Activated T-helper 17 cell treated with anti-CD3 and anti-CD28 coated beads, Interleukin-2, amount 50 U/mL, for 72 hours (primary cell): ENCODE data around the gene NR2E1. TPM values are rescaled to one million over a fixed set of nuclear protein-coding genes. Genes with fewer than 3 reads are reported as not detected.

Source experiments
- ATAC-seq: fragments of 150-1000 bp; cut with Tn5 transposase; replicated peaks from 2 replicates; pipeline ENCODE4 v1.10.0; 2021; ENCODE audit warnings: mild to moderate bottlenecking, moderate library complexity
- H3K27ac Mint-ChIP-seq: one replicate; pipeline ENCODE4 v1.8.0; 2022; ENCODE audit warnings: mixed read lengths
- H3K27me3 Mint-ChIP-seq: one replicate; pipeline ENCODE4 v1.8.0; 2022; ENCODE audit warnings: mixed read lengths
- H3K36me3 Mint-ChIP-seq: one replicate; pipeline ENCODE4 v1.8.0; 2022; ENCODE audit warnings: low read depth, mild to moderate bottlenecking, mixed read lengths
- H3K4me1 Mint-ChIP-seq: one replicate; pipeline ENCODE4 v1.8.0; 2022; ENCODE audit warnings: mixed read lengths
- H3K4me3 Mint-ChIP-seq: one replicate; pipeline ENCODE4 v1.8.0; 2022; ENCODE audit warnings: mild to moderate bottlenecking, mixed read lengths
- H3K9me3 Mint-ChIP-seq: one replicate; pipeline ENCODE4 v1.8.0; 2022; ENCODE audit warnings: mixed read lengths
- total RNA-seq, 2 donors: library from RNA; stranded (reverse); gene quantifications; one replicate each; pipeline ENCODE4 v1.2.3, GENCODE V29; 2022

The NR2E1 gene
- total RNA-seq, result not detected

DNA sequence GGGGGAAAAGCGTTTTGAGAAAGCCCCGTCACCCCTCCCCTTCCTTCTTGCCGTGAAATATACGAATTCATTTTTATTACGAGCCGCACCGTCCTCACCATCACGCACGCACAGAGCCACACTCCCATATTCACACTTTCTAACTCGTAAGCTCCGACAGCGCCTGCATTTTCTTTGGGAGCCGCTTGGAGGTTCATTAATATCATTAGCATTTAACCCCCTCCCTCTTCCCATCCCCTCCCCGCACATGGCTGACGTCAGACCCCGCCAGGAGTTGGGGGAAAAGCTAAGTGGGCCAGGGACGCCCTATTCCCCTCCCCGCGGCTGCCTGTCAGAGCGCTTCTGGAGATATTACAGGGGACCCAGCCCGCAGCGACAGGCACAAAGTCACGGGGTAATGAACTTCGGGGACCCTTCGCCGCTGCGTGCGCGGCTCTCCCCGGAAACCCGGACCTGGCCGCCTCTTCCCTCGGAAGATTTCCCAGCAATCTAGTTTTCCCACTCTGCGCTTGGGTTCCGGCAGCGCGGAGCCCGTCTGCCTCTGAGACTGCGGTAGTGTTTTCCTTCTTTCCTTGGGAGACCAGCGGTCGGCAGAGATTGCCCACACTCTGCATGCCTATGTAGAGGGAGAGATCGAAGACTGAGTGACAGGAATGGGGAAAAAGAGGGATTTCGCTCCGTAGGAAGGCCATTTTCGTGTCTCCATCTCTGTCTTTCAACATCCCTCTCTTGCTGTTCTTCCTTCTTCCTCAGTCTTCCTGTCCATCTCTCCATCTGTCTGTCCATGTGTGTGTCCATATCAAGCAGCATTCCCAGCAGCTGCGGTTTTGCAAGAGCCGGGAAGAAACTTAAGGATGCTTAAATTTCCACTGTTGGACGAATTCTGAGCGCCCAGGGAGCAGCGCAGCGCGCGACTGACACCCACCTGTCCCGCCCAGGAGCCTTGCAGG, at the start of gene NR2E1:
NR2E1 (plus strand) TSS at position 309 of the 950 bp plus-strand sequence. CDS start 744 bp downstream, outside the sequence.
- ATAC-seq, result no peak
- Mint-ChIP-seq H3K4me3 (peak within 1 kb of the TSS; percentile 69), H3K4me1 (peaks cover 17% of the 10 kb centered on the region), H3K9me3 (no peaks in the 10 kb centered on the region), H3K27me3 (peaks cover 75% of the 10 kb centered on the region), H3K27ac (no peak within 1 kb of the TSS), H3K36me3 (peaks cover 14% of the 10 kb centered on the region)

DNA sequence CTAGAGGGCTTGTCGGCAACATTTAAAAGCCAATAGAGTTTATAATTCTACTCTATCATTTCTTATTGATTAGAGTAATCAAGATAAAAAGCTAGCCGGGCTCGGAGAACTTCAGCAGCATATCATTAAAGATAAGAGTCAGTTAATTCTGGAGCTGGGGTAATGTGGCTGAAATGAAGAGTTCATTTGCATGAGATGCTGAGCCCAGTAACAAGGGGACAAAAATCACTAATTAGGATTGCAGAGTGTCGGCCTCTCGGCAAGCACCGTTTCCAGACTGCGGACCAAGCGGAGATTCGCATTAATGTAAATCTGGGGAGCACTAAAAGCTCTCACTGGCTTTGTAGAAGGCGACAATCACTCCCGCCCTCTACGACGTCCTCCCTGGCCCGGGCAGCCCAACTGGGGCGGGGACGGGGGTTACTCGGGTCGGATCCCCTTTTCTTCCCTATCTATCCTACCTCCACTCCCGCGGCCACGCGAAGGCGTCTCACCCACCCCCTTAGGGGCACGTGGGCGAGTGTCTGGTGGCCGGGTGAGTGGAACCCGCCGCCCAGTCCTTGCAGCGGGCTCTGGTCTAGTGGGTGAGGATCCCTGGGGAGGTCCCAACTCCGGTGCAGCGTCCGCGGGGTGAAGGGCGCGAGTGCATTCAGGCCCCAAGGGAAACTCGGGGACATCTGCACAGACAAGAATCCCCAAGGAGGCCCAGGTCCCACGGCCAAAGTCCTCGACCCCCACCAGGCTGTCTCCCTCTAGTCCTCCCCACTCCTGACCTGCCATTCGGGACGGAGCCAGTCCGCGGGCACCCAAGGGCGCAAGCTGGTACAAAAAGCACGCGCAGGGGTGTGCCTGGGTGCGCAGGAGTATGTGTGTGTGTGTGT, 49.0 kb upstream of the NR2E1 start:
- no peaks in the 10 kb centered on the region for H3K9me3 Mint-ChIP-seq
- peaks cover 83% of the 10 kb centered on the region for H3K27me3 Mint-ChIP-seq

DNA sequence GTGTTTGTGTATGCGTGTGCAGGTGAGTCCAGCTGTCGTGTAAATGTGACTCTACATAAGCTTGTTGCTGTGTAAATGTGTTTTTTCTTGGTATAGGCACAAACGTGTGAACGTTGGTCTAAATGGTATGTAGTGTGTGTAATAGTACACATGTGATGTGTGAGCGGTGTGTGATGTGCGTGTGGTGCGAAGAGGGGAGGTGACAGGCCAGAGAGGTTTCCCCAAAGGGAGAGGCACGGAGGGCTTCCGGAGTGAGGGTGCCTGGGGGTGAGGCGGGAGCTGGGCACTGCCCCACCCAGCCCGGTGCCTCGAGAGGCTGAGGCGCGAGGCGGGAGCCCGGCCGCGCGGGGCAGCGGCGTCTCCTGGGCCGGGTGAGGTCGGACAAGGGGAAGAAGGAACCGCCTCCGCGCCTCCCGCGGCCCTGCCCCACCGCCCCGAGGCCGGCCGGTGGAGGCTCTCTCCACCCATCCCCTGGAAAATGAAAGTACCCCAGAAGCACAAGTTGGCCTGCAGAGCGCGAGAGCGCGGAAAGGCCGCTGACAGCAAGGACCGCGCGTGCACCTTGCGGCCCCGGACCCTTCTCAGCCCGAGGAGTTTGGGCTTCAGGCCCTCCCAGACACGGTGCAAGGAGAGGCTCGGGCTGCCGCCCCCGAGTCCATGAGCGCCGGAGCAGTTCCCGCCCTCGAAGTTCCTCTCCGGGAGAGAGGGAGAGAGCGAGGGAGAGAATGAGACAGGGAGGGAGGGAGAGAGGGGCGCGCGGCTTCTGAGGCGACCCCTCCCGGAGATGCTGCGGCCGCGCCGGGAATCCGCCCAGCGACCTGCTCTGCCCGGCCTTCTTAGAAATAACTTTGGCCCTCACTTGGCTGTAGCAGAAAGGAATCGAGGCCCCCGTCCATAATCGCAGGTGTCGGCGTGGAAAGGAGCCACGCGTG, 48.1 kb upstream of the NR2E1 start:
- Mint-ChIP-seq H3K36me3 (peaks cover 18% of the 10 kb centered on the region), H3K27me3 (peaks cover 81% of the 10 kb centered on the region), H3K9me3 (no peaks in the 10 kb centered on the region), H3K27ac (peak overlapping the region; percentile 2), H3K4me1 (peaks cover 31% of the 10 kb centered on the region), H3K4me3 (peak overlapping the region; percentile 77)
- peak; percentile 48 for ATAC-seq

More for the DNA sequence above, 49.0 kb upstream of the NR2E1 start:
- Mint-ChIP-seq H3K4me1 (peaks cover 31% of the 10 kb centered on the region), H3K4me3 (peak overlapping the region; percentile 77), H3K27ac (peak overlapping the region; percentile 2), H3K36me3 (peaks cover 18% of the 10 kb centered on the region)
- peak; percentile 5 for ATAC-seq

DNA sequence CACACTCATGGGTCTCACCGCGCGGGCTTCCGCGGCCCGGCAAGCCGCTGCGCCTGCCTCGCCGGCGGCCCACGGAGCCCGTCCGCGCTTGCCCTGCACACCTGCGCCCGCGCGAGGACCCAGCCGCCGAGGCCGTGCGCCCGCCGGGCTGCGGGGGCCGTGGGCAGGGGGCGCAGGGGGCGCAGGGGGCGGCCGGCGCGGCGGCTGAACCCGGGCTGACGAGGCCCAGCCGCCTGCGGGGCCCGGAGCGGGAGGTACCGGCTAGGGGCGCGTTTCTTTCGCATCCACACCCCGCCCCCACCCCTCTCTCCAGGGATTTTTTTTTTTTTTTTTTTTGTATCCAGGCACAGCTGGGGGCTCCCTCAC, 47.5 kb upstream of the NR2E1 start:
- Mint-ChIP-seq H3K4me1 (peaks cover 31% of the 10 kb centered on the region), H3K36me3 (peaks cover 18% of the 10 kb centered on the region), H3K27ac (no peak overlapping the region), H3K9me3 (no peaks in the 10 kb centered on the region), H3K4me3 (peak overlapping the region; percentile 77), H3K27me3 (peaks cover 81% of the 10 kb centered on the region)
- no peak for ATAC-seq

DNA sequence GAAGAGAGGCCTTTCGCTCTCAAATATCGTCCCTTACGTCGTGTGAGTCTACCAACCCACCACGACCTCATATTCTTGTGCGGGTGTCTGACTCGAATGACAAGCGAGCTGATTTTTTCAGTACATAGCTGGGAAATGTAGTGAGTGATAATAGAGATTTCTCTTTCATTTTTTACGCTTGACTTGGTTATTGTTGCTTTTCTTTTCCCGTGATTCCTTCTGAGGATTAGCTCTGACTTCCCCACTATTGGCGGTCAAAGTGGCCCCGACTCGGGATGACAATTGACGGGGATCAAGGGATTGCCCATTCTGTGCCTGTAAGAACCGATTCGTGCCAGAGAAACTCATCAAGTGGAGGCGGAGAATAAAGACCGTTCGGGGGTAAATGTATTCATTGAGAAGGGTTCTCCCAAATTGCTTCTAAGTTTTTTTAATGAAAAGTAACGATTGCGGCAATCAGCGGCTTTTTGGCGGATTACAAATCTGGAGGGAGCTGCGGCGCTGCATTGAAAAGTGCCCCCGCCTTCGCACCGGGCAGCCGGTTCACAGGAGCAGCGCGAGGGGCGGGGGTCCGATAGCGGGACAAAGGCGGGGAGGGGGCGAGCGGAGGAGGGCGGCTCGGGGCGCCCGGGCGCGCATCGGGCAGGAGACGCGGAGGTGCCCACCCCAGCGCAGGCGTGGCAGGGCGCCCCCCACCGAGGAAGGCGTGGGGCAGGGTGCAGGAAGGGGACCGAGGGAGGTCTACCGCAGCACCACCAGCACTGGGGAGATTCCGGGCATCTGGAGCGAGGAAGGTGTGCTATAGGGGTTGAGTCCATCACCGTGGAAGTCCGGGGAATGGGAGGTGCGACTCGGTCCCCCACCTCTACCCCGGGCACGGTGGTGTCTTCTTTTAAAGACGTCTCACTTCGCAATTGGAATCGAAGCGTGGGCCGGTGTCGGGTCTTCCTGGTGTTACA, 46.7 kb upstream of the NR2E1 start:
- ATAC-seq, result no peak
- Mint-ChIP-seq H3K4me1 (peaks cover 31% of the 10 kb centered on the region), H3K36me3 (peaks cover 18% of the 10 kb centered on the region), H3K27ac (no peak overlapping the region), H3K27me3 (peaks cover 81% of the 10 kb centered on the region), H3K9me3 (no peaks in the 10 kb centered on the region), H3K4me3 (peak overlapping the region; percentile 77)

DNA sequence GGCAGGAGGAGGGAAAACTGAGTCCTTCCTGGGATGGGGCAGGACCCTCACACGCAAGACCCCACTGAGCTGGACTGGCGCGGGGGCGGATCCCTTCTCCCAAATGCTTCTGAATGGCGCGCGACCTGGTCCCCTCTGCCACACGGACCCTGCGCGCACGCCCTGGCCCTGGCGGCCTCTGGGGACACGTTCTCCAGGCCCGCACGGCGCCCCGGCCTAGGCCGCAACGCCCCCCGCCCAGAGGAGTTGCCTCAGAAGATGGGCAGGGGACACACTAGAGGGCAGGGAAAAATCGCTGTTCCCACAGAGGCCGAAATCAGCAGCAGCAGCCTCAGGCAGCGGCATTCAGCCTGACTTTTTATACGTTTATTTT, 46.1 kb upstream of the NR2E1 start:
- no peak overlapping the region for H3K27ac Mint-ChIP-seq
- peaks cover 24% of the 10 kb centered on the region for H3K4me1 Mint-ChIP-seq
- peak overlapping the region; percentile 77 for H3K4me3 Mint-ChIP-seq
- H3K27me3 Mint-ChIP-seq, result peaks cover 79% of the 10 kb centered on the region
- H3K9me3 Mint-ChIP-seq, result no peaks in the 10 kb centered on the region
- ATAC-seq, result no peak
- H3K36me3 Mint-ChIP-seq, result peaks cover 17% of the 10 kb centered on the region

DNA sequence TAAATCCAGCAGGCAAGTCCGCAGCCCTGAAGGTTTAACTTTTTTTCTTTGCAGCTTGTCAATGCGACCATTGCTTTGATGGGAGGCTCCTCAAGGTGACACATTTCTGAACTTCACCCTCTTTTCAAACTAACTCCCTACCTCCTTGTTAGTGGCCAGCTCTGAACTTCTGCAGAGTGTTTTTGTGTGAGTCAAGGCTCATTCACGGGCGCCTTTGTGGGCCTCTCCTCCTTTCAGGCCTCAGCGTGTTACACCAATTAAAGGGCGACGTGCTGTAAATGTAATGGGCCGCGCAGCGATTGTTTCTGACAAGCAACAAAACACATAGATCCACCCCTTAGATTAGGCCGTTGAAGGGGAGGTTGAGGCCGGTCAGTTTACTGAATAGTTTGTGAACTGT, 45.5 kb upstream of the NR2E1 start:
- no peak overlapping the region for H3K27ac Mint-ChIP-seq
- no peak for ATAC-seq
- H3K36me3 Mint-ChIP-seq, result peaks cover 14% of the 10 kb centered on the region
- H3K4me1 Mint-ChIP-seq, result peaks cover 19% of the 10 kb centered on the region
- H3K27me3 Mint-ChIP-seq, result peaks cover 73% of the 10 kb centered on the region
- H3K4me3 Mint-ChIP-seq, result no peak overlapping the region
- no peaks in the 10 kb centered on the region for H3K9me3 Mint-ChIP-seq

DNA sequence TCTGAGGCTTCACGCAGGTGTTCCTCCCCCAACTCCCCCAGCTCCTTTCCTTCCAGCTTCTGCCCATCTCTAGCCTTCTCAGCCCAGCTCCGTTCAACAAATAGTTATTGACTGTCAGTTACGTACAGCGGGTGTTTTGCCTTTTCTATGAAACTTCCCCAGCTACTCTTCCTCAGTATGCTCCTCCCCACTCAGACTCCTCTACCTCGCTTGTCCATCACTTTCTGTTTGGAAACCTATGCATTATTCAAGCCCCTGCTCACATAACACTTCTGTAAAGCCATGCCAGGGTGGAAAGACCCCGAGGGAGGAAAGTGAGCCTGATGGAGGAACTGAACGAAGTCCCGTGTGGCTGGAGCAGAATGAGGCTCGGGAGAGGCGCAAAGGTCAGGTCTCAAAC, 44.2 kb upstream of the NR2E1 start:
- Mint-ChIP-seq H3K9me3 (no peaks in the 10 kb centered on the region), H3K27me3 (peaks cover 70% of the 10 kb centered on the region), H3K4me3 (no peak overlapping the region), H3K36me3 (peaks cover 14% of the 10 kb centered on the region), H3K27ac (no peak overlapping the region), H3K4me1 (peaks cover 13% of the 10 kb centered on the region)
- ATAC-seq, result no peak

DNA sequence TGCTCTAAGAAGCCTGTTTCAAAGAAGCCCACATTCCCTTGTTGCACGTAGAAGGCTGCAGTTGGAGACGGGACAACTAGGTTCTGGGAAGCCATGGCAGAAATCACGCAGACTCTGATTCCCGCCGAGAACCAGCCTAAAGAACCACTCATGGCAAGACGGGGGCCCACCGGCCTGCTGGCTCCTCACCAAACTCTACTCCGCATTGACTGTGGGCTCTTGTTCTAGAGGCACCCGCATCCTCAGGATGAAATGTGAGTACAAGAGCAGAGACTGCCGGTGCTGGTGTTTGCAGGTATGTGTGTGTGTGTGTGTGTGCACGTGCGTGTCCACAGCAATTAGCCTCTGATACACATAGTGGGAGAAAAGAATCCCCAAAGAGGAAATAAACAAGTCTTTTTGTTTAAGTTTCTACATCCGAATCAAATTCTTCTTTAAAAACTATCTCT, 42.3 kb upstream of the NR2E1 start:
- Mint-ChIP-seq H3K27ac (no peak overlapping the region), H3K4me3 (no peak overlapping the region), H3K36me3 (peaks cover 6% of the 10 kb centered on the region), H3K9me3 (no peaks in the 10 kb centered on the region), H3K27me3 (peaks cover 65% of the 10 kb centered on the region), H3K4me1 (peaks cover 6% of the 10 kb centered on the region)
- ATAC-seq, result no peak

DNA sequence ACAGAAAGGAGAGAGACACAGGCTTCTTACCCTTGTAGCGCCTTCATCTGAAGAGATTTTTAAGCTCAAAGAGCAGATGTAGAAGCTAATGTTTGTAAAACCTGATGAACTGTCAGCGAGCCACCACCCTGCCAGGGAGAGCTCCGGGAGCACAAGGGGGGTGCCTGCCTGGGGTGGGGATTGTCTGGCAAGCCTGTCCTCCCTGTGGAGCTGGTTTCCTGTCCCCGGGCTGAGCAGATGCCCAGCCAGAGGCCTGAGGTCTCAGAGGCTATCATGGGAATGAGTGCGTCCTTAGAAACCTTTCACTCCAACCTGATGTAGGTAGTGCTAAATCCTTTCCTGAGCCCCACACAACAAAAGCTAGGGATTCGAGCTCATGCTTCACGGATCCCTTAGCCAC, 41.9 kb upstream of the NR2E1 start:
- Mint-ChIP-seq H3K36me3 (peaks cover 3% of the 10 kb centered on the region), H3K27ac (no peak overlapping the region), H3K4me1 (peaks cover 3% of the 10 kb centered on the region), H3K9me3 (no peaks in the 10 kb centered on the region), H3K27me3 (peaks cover 66% of the 10 kb centered on the region), H3K4me3 (no peak overlapping the region)
- ATAC-seq, result no peak

DNA sequence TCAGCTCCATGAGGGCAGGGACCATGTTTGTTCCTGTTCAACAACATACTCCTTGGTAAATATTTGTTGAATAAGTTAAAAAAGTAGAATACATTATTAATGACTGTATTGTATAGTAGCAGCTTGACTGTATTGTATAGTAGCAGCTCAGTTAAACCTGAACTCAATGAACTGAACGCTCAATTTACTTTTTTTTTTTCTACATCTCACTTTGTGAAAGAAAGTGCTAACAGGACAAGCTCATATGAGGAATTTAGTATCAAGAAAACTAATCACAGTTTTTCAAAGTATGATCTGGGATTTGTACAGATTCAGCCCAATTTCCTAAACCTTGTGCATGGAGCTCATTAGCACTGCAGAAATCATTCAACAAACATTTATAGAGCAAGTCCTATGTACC, 38.8 kb upstream of the NR2E1 start:
- H3K36me3 Mint-ChIP-seq, result no peaks in the 10 kb centered on the region
- no peak for ATAC-seq
- no peak overlapping the region for H3K4me3 Mint-ChIP-seq

DNA sequence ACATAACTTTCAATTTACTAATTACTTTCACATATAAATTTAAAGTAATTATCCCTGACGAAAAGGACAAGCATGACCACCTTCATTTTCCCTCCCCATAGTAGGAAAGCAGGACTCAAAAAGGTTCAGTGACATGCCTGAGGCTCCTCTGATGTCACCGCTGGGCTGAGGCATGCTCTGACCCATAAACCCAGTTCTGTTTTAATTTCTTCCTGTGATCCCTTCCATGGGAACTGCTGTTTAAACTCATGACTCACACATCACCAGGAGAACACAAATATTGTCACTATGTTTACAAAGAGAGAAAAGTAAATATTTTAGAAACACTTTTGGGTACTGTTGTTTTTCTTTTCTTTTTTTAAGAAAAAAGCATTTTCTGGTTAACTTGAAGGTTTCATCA, 38.0 kb upstream of the NR2E1 start:
- no peak overlapping the region for H3K4me3 Mint-ChIP-seq
- no peaks in the 10 kb centered on the region for H3K4me1 Mint-ChIP-seq
- no peaks in the 10 kb centered on the region for H3K36me3 Mint-ChIP-seq
- no peak overlapping the region for H3K27ac Mint-ChIP-seq
- no peak for ATAC-seq
- peaks cover 59% of the 10 kb centered on the region for H3K27me3 Mint-ChIP-seq
- no peaks in the 10 kb centered on the region for H3K9me3 Mint-ChIP-seq

More for the DNA sequence above, 38.8 kb upstream of the NR2E1 start:
- Mint-ChIP-seq H3K9me3 (no peaks in the 10 kb centered on the region), H3K27ac (no peak overlapping the region), H3K4me1 (no peaks in the 10 kb centered on the region), H3K27me3 (peaks cover 58% of the 10 kb centered on the region)

DNA sequence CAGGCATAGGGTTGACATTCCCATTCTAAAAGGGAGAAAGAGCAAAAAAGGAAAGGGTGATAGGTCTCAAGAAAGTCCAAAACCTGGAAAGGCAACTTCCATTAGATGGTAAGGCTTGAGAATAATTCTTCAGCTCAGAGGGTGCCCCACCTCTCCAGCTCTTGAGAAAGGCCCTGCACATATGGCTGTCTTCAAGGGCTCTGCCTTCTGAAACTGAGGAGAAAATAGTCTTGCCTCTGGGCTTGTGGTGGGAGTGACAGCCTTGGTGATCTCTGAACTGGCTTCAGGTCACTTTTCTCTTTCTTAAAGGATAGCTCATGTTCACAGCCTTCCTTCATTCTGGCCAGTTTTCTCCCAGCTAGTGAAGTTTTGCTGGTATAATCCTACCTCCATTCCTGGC, 35.6 kb upstream of the NR2E1 start:
- no peaks in the 10 kb centered on the region for H3K9me3 Mint-ChIP-seq
- H3K36me3 Mint-ChIP-seq, result peaks cover 6% of the 10 kb centered on the region
- no peak overlapping the region for H3K4me3 Mint-ChIP-seq
- no peak overlapping the region for H3K27ac Mint-ChIP-seq
- no peak for ATAC-seq
- peaks cover 7% of the 10 kb centered on the region for H3K4me1 Mint-ChIP-seq
- peaks cover 56% of the 10 kb centered on the region for H3K27me3 Mint-ChIP-seq
